Measurements from ENCODE around the gene CRB1.
A peak's percentile ranks its signal among the peaks of the same experiment; 100 is the strongest.

CRB1 gene

GRCh38 chr1:197439708-197440280 lies 171.7 kb downstream of the CRB1 start:
- H3K9ac ChIP-seq (ENCODE audit: low read length in 5 of 5), result no peak overlapping the region
- H3K4me3 ChIP-seq (ENCODE audit: low read depth in 1 of 5, low read length in 5 of 5), result no peak overlapping the region
- no peaks in the 10 kb centered on the region for H3K9me3 ChIP-seq (ENCODE audit: control insufficient read depth in 5 of 5, low read length in 5 of 5)
- no peak overlapping the region for H3K27ac ChIP-seq (ENCODE audit: low read depth, low read length)
- H3K4me1 ChIP-seq (ENCODE audit: control insufficient read depth in 5 of 5, insufficient read depth in 5 of 5, low read length in 5 of 5), result no peaks in the 10 kb centered on the region
- H3K36me3 ChIP-seq (ENCODE audit: control insufficient read depth in 5 of 5, insufficient read depth in 5 of 5, low read length in 5 of 5), result no peaks in the 10 kb centered on the region
- H3K27me3 ChIP-seq (ENCODE audit: control insufficient read depth in 5 of 5, insufficient read depth in 4 of 5, low read length in 5 of 5), result no peaks in the 10 kb centered on the region

- no peak overlapping the region for H3K4me3 ChIP-seq (ENCODE audit: low read depth in 1 of 5, low read length in 5 of 5)
- no peak overlapping the region for H3K27ac ChIP-seq (ENCODE audit: low read depth, low read length)
- no peaks in the 10 kb centered on the region for H3K36me3 ChIP-seq (ENCODE audit: control insufficient read depth in 5 of 5, insufficient read depth in 5 of 5, low read length in 5 of 5)
- no peaks in the 10 kb centered on the region for H3K4me1 ChIP-seq (ENCODE audit: control insufficient read depth in 5 of 5, insufficient read depth in 5 of 5, low read length in 5 of 5)
- H3K27me3 ChIP-seq (ENCODE audit: control insufficient read depth in 5 of 5, insufficient read depth in 4 of 5, low read length in 5 of 5), result no peaks in the 10 kb centered on the region
- no peak overlapping the region for H3K9ac ChIP-seq (ENCODE audit: low read length in 5 of 5)
- no peaks in the 10 kb centered on the region for H3K9me3 ChIP-seq (ENCODE audit: control insufficient read depth in 5 of 5, low read length in 5 of 5)
Measured at GRCh38 chr1:197440715-197441114, 172.7 kb downstream of the CRB1 start.

DNA sequence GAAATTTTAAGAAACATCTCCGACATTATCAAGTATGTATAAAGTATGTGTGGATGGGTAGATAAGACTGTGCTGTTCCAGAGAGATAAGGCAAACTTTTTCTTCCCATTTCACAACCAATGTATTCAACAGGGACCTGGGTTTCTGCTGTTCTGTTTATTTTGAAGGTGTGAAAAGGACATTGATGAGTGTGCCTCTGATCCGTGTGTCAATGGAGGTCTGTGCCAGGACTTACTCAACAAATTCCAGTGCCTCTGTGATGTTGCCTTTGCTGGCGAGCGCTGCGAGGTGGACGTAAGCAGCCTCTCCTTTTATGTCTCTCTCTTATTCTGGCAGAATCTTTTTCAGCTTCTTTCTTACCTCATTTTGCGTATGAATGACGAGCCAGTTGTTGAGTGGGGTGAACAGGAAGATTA lies 174.0 kb downstream of the CRB1 start:
- H3K9me3 ChIP-seq (ENCODE audit: control insufficient read depth in 5 of 5, low read length in 5 of 5), result no peaks in the 10 kb centered on the region

DNA sequence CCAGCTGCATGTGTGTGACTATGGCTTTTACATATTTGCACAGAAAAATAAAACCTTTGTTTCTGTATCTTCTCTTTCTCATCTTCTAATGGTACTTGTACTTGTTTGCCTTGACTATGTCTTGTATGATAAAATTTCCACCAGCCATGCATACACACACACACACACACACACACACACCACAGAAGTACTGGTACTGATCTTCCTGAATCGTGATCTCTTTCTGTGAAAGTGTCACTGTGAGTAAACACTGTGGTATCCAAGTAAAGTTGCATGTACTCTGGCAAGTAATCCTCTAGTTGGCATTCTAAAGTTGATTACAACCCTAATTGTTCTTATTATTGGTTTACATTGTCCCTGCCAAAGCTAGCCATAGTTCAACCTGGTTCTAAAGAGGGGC lies 176.7 kb downstream of the CRB1 start:
- H3K9ac ChIP-seq (ENCODE audit: low read length in 5 of 5), result no peak overlapping the region
- no peak overlapping the region for H3K4me3 ChIP-seq (ENCODE audit: low read depth in 1 of 5, low read length in 5 of 5)
- H3K36me3 ChIP-seq (ENCODE audit: control insufficient read depth in 5 of 5, insufficient read depth in 5 of 5, low read length in 5 of 5), result no peaks in the 10 kb centered on the region
- no peak overlapping the region for H3K27ac ChIP-seq (ENCODE audit: low read depth, low read length)
- H3K9me3 ChIP-seq (ENCODE audit: control insufficient read depth in 5 of 5, low read length in 5 of 5), result no peaks in the 10 kb centered on the region
- H3K4me1 ChIP-seq (ENCODE audit: control insufficient read depth in 5 of 5, insufficient read depth in 5 of 5, low read length in 5 of 5), result no peaks in the 10 kb centered on the region
- no peaks in the 10 kb centered on the region for H3K27me3 ChIP-seq (ENCODE audit: control insufficient read depth in 5 of 5, insufficient read depth in 4 of 5, low read length in 5 of 5)

More for the DNA sequence above, 174.0 kb downstream of the CRB1 start:
- Histone ChIP-seq H3K9ac (ENCODE audit: low read length in 5 of 5) (no peak overlapping the region), H3K4me3 (ENCODE audit: low read depth in 1 of 5, low read length in 5 of 5) (no peak overlapping the region), H3K27ac (ENCODE audit: low read depth, low read length) (no peak overlapping the region), H3K4me1 (ENCODE audit: control insufficient read depth in 5 of 5, insufficient read depth in 5 of 5, low read length in 5 of 5) (no peaks in the 10 kb centered on the region), H3K36me3 (ENCODE audit: control insufficient read depth in 5 of 5, insufficient read depth in 5 of 5, low read length in 5 of 5) (no peaks in the 10 kb centered on the region), H3K27me3 (ENCODE audit: control insufficient read depth in 5 of 5, insufficient read depth in 4 of 5, low read length in 5 of 5) (no peaks in the 10 kb centered on the region)

- H3K4me3 ChIP-seq (ENCODE audit: low read depth in 1 of 5, low read length in 5 of 5), result no peak overlapping the region
- H3K9me3 ChIP-seq (ENCODE audit: control insufficient read depth in 5 of 5, low read length in 5 of 5), result no peaks in the 10 kb centered on the region
- no peak overlapping the region for H3K9ac ChIP-seq (ENCODE audit: low read length in 5 of 5)
Measured at GRCh38 chr1:197448121-197448779, 180.2 kb downstream of the CRB1 start.

GRCh38 chr1:197451381-197451780 lies 183.3 kb downstream of the CRB1 start:
- H3K27me3 ChIP-seq (ENCODE audit: control insufficient read depth in 5 of 5, insufficient read depth in 4 of 5, low read length in 5 of 5), result no peaks in the 10 kb centered on the region
- no peaks in the 10 kb centered on the region for H3K36me3 ChIP-seq (ENCODE audit: control insufficient read depth in 5 of 5, insufficient read depth in 5 of 5, low read length in 5 of 5)
- no peak overlapping the region for H3K27ac ChIP-seq (ENCODE audit: low read depth, low read length)

More at GRCh38 chr1:197448121-197448779, 180.2 kb downstream of the CRB1 start:
- Histone ChIP-seq H3K27ac (ENCODE audit: low read depth, low read length) (no peak overlapping the region), H3K36me3 (ENCODE audit: control insufficient read depth in 5 of 5, insufficient read depth in 5 of 5, low read length in 5 of 5) (no peaks in the 10 kb centered on the region), H3K27me3 (ENCODE audit: control insufficient read depth in 5 of 5, insufficient read depth in 4 of 5, low read length in 5 of 5) (no peaks in the 10 kb centered on the region), H3K4me1 (ENCODE audit: control insufficient read depth in 5 of 5, insufficient read depth in 5 of 5, low read length in 5 of 5) (no peaks in the 10 kb centered on the region)

DNA sequence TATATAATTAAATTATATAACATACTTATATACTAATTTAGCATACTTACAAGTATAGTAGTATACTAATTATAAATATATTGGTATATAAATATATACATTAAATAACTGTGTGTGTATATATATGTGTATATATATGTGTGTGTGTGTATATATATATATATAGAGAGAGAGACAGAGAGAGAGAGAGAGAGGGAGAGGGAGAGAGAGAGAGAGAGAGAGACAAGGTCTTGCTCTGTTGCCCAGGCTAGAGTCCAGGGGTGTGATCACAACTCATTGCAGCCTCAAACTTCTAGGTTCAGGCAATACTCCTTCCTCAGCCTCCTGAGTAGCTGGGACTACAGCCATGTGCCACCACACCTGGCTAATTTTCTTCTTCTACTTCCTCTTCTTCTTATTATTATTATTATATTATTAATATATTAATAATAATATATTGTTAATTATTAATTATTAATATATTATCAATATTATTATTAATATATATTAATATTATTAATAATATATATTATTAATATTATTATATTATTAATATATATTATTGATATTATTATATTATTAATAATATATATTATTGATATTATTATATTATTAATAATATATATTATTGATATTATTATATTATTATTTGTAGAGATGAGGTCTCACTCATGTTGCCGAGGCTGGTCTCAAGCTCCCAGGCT lies 185.5 kb downstream of the CRB1 start:
- H3K27ac ChIP-seq (ENCODE audit: low read depth, low read length), result no peak overlapping the region
- H3K4me3 ChIP-seq (ENCODE audit: low read depth in 1 of 5, low read length in 5 of 5), result no peak overlapping the region
- H3K9ac ChIP-seq (ENCODE audit: low read length in 5 of 5), result no peak overlapping the region
- H3K27me3 ChIP-seq (ENCODE audit: control insufficient read depth in 5 of 5, insufficient read depth in 4 of 5, low read length in 5 of 5), result no peaks in the 10 kb centered on the region
- no peaks in the 10 kb centered on the region for H3K9me3 ChIP-seq (ENCODE audit: control insufficient read depth in 5 of 5, low read length in 5 of 5)
- H3K36me3 ChIP-seq (ENCODE audit: control insufficient read depth in 5 of 5, insufficient read depth in 5 of 5, low read length in 5 of 5), result no peaks in the 10 kb centered on the region
- H3K4me1 ChIP-seq (ENCODE audit: control insufficient read depth in 5 of 5, insufficient read depth in 5 of 5, low read length in 5 of 5), result no peaks in the 10 kb centered on the region

More at GRCh38 chr1:197451381-197451780, 183.3 kb downstream of the CRB1 start:
- Histone ChIP-seq H3K9me3 (ENCODE audit: control insufficient read depth in 5 of 5, low read length in 5 of 5) (no peaks in the 10 kb centered on the region), H3K9ac (ENCODE audit: low read length in 5 of 5) (no peak overlapping the region), H3K4me3 (ENCODE audit: low read depth in 1 of 5, low read length in 5 of 5) (no peak overlapping the region), H3K4me1 (ENCODE audit: control insufficient read depth in 5 of 5, insufficient read depth in 5 of 5, low read length in 5 of 5) (no peaks in the 10 kb centered on the region)

DNA sequence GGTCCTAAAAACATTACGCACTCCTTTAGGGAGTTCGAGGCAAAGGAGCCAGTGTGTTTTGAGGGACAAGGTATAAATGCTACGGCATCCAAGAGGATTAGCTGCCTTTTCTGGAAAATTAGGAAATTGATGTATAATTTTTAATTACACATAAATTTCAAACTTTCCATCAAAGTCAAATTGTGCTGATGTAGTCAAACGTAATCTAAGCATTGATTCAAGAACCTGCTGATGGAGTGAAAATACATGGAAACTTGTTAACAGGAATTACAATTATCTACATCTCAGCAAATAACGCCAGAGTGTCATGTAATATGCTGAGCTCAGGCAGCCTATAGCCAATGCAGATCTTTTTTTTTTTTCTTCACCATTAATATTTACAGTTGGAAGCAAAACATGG lies 194.5 kb downstream of the CRB1 start:
- Histone ChIP-seq H3K9ac (ENCODE audit: low read length in 5 of 5) (no peak overlapping the region), H3K9me3 (ENCODE audit: control insufficient read depth in 5 of 5, low read length in 5 of 5) (no peaks in the 10 kb centered on the region), H3K36me3 (ENCODE audit: control insufficient read depth in 5 of 5, insufficient read depth in 5 of 5, low read length in 5 of 5) (no peaks in the 10 kb centered on the region), H3K4me3 (ENCODE audit: low read depth in 1 of 5, low read length in 5 of 5) (no peak overlapping the region), H3K27ac (ENCODE audit: low read depth, low read length) (no peak overlapping the region), H3K27me3 (ENCODE audit: control insufficient read depth in 5 of 5, insufficient read depth in 4 of 5, low read length in 5 of 5) (no peaks in the 10 kb centered on the region), H3K4me1 (ENCODE audit: control insufficient read depth in 5 of 5, insufficient read depth in 5 of 5, low read length in 5 of 5) (peaks cover 0 to 6% (median 5%) of the 10 kb centered on the region in 5 donors)

DNA sequence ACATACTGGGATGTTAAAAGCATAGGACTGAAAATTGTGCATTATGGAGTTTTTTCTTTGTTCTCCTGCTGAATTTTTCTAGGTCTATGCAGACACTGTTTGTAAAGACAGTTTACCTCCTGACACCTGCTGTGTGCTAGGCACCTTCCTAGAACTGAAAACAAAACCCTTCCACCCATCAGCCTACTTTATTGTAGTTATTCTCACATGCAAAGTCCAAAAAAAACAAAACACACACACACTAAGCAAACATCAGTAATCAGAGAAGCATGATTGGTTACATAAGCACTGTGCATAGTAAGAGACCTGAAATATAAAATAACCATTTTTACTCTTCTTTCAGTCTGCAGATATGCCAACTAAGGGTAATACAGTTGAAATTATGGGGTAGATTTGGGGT lies 195.1 kb downstream of the CRB1 start:
- Histone ChIP-seq H3K27ac (ENCODE audit: low read depth, low read length) (no peak overlapping the region), H3K27me3 (ENCODE audit: control insufficient read depth in 5 of 5, insufficient read depth in 4 of 5, low read length in 5 of 5) (no peaks in the 10 kb centered on the region), H3K4me3 (ENCODE audit: low read depth in 1 of 5, low read length in 5 of 5) (no peak overlapping the region), H3K36me3 (ENCODE audit: control insufficient read depth in 5 of 5, insufficient read depth in 5 of 5, low read length in 5 of 5) (no peaks in the 10 kb centered on the region), H3K4me1 (ENCODE audit: control insufficient read depth in 5 of 5, insufficient read depth in 5 of 5, low read length in 5 of 5) (peaks cover 0 to 6% (median 5%) of the 10 kb centered on the region in 5 donors), H3K9me3 (ENCODE audit: control insufficient read depth in 5 of 5, low read length in 5 of 5) (no peaks in the 10 kb centered on the region), H3K9ac (ENCODE audit: low read length in 5 of 5) (no peak overlapping the region)

DNA sequence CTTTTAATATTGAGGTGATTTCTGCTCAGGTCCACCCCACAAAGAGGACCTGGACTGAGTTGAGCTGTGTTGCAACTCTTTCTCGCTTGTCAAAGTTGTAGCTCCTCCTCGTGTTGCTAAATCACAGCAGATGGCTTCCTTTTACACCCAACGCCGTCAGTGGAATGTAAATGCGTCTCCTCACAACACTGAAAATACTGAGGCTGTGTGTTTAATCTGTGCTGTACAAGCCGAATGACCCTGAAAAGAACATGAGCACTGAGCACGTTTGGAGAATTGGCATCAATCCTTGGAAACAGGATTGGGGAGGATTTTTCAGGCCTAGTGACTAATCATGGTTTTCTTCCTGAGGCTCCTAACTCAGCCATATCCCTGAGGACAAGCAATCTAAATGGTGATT lies 196.0 kb downstream of the CRB1 start:
- Histone ChIP-seq H3K27ac (ENCODE audit: low read depth, low read length) (no peak overlapping the region), H3K36me3 (ENCODE audit: control insufficient read depth in 5 of 5, insufficient read depth in 5 of 5, low read length in 5 of 5) (no peaks in the 10 kb centered on the region), H3K4me3 (ENCODE audit: low read depth in 1 of 5, low read length in 5 of 5) (peak overlapping the region in 1 of 5 donors; percentile 23), H3K4me1 (ENCODE audit: control insufficient read depth in 5 of 5, insufficient read depth in 5 of 5, low read length in 5 of 5) (peaks cover 0 to 6% (median 5%) of the 10 kb centered on the region in 5 donors), H3K9me3 (ENCODE audit: control insufficient read depth in 5 of 5, low read length in 5 of 5) (no peaks in the 10 kb centered on the region), H3K27me3 (ENCODE audit: control insufficient read depth in 5 of 5, insufficient read depth in 4 of 5, low read length in 5 of 5) (no peaks in the 10 kb centered on the region), H3K9ac (ENCODE audit: low read length in 5 of 5) (peak overlapping the region in 1 of 5 donors; percentile 47)

All from subcutaneous abdominal adipose tissue (tissue), 5 donors.